HFF-Myc (cell line): Measurements from ENCODE around the gene KIF20B.
A peak's percentile ranks its signal among the peaks of the same experiment; 100 is the strongest.

ENCODE experiments used
- DNase-seq: peaks from one replicate; pipeline ENCODE4 v3.0.0-alpha.2; 2011; ENCODE audit warnings: low read depth; ENCODE audit errors: extremely low read depth
- H3K4me3 ChIP-seq: replicated peaks from 2 replicates; pipeline ENCODE4 v1.5.1; 2011; ENCODE audit warnings: low read depth, mild to moderate bottlenecking, control low read depth, low read length
- CTCF ChIP-seq: IDR thresholded peaks from 2 replicates; pipeline ENCODE4 v1.5.1; 2012; ENCODE audit warnings: mild to moderate bottlenecking, low read depth, low read length, control low read depth; ENCODE audit errors: missing control alignments

Gene KIF20B

GRCh38 chr10:89659143-89660131, 42.0 kb upstream of the KIF20B start:
- TF ChIP-seq CTCF, result no peak
- peak; percentile 36 for DNase-seq
- no peak overlapping the region for H3K4me3 ChIP-seq

- no peak for TF ChIP-seq CTCF
- DNase-seq, result no peak
- no peak overlapping the region for H3K4me3 ChIP-seq
Measured at GRCh38 chr10:89662596-89662995, 38.8 kb upstream of the KIF20B start.

GRCh38 chr10:89663144-89663543, 38.2 kb upstream of the KIF20B start:
- no peak overlapping the region for H3K4me3 ChIP-seq
- TF ChIP-seq CTCF, result no peak

GRCh38 chr10:89664203-89664602, 37.2 kb upstream of the KIF20B start:
- no peak overlapping the region for H3K4me3 ChIP-seq
- no peak for TF ChIP-seq CTCF
- DNase-seq, result no peak

More at GRCh38 chr10:89663144-89663543, 38.2 kb upstream of the KIF20B start:
- DNase-seq, result no peak

- no peak overlapping the region for H3K4me3 ChIP-seq
- no peak for TF ChIP-seq CTCF
- DNase-seq, result no peak
Measured at GRCh38 chr10:89665302-89665701, 36.1 kb upstream of the KIF20B start.

- no peak overlapping the region for H3K4me3 ChIP-seq
- TF ChIP-seq CTCF, result no peak
Measured at GRCh38 chr10:89666138-89666537, 35.3 kb upstream of the KIF20B start.

More at GRCh38 chr10:89666138-89666537, 35.3 kb upstream of the KIF20B start:
- no peak for DNase-seq
